Measurements from ENCODE around the gene HOXB4. TPM values are rescaled to one million over a fixed set of nuclear protein-coding genes. Genes with fewer than 3 reads are reported as not detected.

HOXB4 gene
- total RNA-seq, 2 donors from 2014 or later, result 0.41 to 1.1 TPM

DNA sequence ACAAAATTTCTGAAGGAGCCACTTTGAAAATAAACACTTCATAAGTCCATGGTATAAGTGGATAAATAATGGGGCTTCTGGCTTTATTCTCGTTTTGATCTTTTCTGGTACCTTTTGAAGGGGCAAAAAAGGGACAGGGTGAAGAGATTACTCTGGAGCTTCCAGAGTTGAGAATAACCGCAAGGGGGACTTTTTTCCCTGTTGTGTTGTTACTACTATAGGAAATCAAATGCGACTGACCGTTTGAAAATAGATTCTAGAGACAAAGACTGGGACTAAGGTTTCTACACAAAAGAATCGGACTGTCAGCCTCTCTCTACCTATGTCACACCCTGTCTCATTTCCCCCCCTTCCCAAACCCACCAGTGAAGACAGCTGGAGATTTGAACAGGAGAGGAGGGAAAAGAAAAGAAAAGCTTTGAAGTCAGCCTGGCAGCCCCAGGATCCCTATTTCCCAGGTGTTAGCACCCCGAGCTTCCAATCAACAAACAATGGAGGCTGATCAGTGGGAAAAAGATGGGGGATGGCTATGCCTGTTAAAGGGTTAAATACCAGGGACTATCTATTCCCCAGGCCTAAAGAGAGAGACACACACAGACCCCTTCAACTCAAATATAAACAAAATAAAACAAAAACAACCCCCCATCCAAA lies 8.4 kb downstream of the HOXB4 start:
- Histone ChIP-seq H3K4me3 (no peak overlapping the region), H3K9me3 (no peaks in the 10 kb centered on the region), H3K36me3 (no peaks in the 10 kb centered on the region), H3K27me3 (replicated peaks; ENCODE audit: insufficient read depth) (peaks cover 13% of the 10 kb centered on the region), H3K4me1 (replicated peaks) (no peaks in the 10 kb centered on the region), H3K27ac (no peak overlapping the region)
- intact Hi-C loops (cut with DNase I), result no loop called here
- no peak for TF ChIP-seq POLR2A (IDR thresholded peaks at IDR 0.05)
- TF ChIP-seq, protein P1, sequence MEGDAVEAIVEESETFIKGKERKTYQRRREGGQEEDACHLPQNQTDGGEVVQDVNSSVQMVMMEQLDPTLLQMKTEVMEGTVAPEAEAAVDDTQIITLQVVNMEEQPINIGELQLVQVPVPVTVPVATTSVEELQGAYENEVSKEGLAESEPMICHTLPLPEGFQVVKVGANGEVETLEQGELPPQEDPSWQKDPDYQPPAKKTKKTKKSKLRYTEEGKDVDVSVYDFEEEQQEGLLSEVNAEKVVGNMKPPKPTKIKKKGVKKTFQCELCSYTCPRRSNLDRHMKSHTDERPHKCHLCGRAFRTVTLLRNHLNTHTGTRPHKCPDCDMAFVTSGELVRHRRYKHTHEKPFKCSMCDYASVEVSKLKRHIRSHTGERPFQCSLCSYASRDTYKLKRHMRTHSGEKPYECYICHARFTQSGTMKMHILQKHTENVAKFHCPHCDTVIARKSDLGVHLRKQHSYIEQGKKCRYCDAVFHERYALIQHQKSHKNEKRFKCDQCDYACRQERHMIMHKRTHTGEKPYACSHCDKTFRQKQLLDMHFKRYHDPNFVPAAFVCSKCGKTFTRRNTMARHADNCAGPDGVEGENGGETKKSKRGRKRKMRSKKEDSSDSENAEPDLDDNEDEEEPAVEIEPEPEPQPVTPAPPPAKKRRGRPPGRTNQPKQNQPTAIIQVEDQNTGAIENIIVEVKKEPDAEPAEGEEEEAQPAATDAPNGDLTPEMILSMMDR (IDR thresholded peaks at IDR 0.05), result no peak
- TF ChIP-seq POLR2AphosphoS5 (IDR thresholded peaks at IDR 0.05), result no peak
- WGBS, result 56% methylated on average over 6 of the region's 6 CpGs
- DNase-seq (ENCODE audit: low spot score), result no peak

DNA sequence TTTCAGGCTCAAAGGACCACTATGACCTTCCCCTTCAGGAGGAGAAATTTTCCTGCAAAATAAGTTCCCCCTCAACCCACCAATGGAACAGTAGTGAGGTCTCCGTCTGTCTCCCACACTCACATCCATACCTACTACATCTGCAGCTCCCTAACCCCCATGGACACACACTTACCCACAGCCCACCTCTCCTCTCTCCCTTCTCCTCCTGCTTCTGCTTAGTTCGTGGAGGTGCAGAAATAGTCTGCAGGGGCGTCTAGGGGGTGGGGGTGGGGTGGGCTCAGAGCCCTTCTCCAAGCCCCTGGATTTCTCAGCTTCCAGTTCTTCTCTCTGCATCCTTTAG lies 8.9 kb downstream of the HOXB4 start:
- Histone ChIP-seq H3K27ac (no peak overlapping the region), H3K9me3 (no peaks in the 10 kb centered on the region), H3K4me1 (replicated peaks) (no peaks in the 10 kb centered on the region), H3K4me3 (no peak overlapping the region), H3K27me3 (replicated peaks; ENCODE audit: insufficient read depth) (peaks cover 8% of the 10 kb centered on the region), H3K36me3 (no peaks in the 10 kb centered on the region)
- WGBS, result 57% methylated on average over 3 of the region's 3 CpGs
- TF ChIP-seq, protein P1 (IDR thresholded peaks at IDR 0.05), result no peak
- no peak for TF ChIP-seq POLR2A (IDR thresholded peaks at IDR 0.05)
- TF ChIP-seq POLR2AphosphoS5 (IDR thresholded peaks at IDR 0.05), result no peak
- intact Hi-C loops (cut with DNase I), result no loop called here
- DNase-seq (ENCODE audit: low spot score), result no peak

DNA sequence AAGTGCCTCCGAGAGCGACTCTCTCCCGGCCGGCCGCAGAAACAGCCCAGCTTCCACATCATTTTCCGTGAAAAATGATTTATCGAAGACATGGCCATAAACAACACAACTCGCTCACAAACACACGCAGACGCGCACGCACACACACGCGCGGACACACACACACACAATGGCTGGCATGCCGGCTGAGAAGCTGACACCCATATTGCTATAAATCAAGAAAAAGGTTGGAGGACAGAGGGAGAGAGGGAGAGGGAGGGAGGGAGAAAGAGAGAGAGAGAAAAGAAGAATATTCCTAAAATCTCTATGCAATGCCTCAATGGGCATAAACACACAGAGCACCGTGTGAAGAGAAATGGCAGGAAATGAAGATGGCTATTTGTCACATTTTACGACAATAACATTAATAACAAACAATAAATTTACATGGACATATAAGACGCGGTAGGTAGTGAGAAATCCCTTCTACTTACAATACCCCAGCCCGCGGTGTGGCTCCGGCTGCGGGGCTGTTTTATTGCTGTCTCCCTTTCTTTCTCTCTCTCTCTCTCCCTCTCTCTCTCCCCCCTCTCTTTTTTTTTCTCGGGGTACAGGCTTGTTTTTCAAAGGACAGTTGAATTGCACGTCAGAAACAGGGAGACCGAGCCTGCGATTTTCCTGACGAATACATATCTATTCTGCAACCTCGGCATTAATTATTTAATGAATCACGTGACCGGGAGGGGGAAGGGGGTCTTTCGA lies 9.5 kb downstream of the HOXB4 start:
- H3K4me3 ChIP-seq, result no peak overlapping the region
- 41% methylated on average over 33 of the region's 33 CpGs for WGBS
- H3K27me3 ChIP-seq (replicated peaks; ENCODE audit: insufficient read depth), result peaks cover 6% of the 10 kb centered on the region
- no peaks in the 10 kb centered on the region for H3K9me3 ChIP-seq
- intact Hi-C loops (cut with DNase I), result no loop called here
- no peaks in the 10 kb centered on the region for H3K4me1 ChIP-seq (replicated peaks)
- DNase-seq (ENCODE audit: low spot score), result no peak
- H3K36me3 ChIP-seq, result no peaks in the 10 kb centered on the region
- H3K27ac ChIP-seq, result no peak overlapping the region
- TF ChIP-seq, protein P1 (IDR thresholded peaks at IDR 0.05), result no peak
- TF ChIP-seq POLR2AphosphoS5 (IDR thresholded peaks at IDR 0.05) (no peak), POLR2A (IDR thresholded peaks at IDR 0.05) (no peak)

DNA sequence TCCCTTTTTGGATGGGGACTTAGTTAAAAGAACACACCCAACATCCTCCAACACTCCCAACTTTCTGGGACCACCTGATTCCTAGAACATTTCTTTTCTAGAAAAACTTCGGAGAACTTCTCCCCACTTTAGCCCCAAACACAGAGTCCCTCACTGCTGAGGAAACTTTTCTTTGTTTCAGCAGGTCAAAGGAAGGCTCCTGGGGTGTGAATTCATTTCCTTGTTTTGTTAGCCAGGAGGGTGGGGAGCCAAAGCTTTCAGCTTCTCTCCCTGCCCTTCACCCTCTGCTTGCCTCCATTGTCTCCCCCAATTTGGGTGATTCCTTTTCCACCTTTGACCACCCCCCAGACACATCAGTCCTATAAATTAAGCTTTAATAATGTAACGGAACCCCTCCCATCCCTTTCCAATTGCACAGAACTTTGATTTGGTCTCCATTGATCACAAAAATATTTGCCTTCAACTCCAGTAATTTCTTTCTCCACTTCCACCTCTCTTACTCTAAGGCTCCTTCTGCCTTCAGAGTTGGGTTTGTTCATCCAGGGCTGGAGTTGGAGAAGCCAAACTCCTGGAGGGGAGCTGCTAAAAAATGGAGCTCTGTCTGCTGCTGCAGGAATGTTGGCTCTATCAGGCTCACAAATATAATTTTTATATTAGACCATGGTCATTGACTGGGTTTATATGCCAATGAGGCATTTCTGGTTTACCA lies 10.3 kb downstream of the HOXB4 start:
- Histone ChIP-seq H3K4me3 (no peak overlapping the region), H3K9me3 (no peaks in the 10 kb centered on the region), H3K36me3 (no peaks in the 10 kb centered on the region), H3K4me1 (replicated peaks) (no peaks in the 10 kb centered on the region), H3K27me3 (replicated peaks; ENCODE audit: insufficient read depth) (peaks cover 6% of the 10 kb centered on the region), H3K27ac (no peak overlapping the region)
- WGBS, result 83% methylated on average over 2 of the region's 2 CpGs
- DNase-seq (ENCODE audit: low spot score), result no peak
- intact Hi-C loops (cut with DNase I), result no loop called here
- TF ChIP-seq POLR2AphosphoS5 (IDR thresholded peaks at IDR 0.05), result no peak
- TF ChIP-seq, protein P1 (IDR thresholded peaks at IDR 0.05), result no peak
- TF ChIP-seq POLR2A (IDR thresholded peaks at IDR 0.05), result no peak

Data from prostate gland (tissue), 2 donors.